GM23248 (cell line): ENCODE measurements around the gene OR10J5.
"Not testable (repeated sequence)": the region's sequence is repeated elsewhere in the genome, so short reads cannot be mapped to it uniquely, and the experiment has no call there.

Source experiments
- EZH2 ChIP-seq: fragments of 200-600 bp; sonication (generic); IDR thresholded peaks from 2 replicates; pipeline ENCODE4 v1.6.1; 2018; ENCODE audit warnings: antibody characterized with exemption, mild to moderate bottlenecking; ENCODE audit not compliant: insufficient read depth, poor library complexity, severe bottlenecking
- EZH2phosphoT487 ChIP-seq: fragments of 200-600 bp; sonication (generic); IDR thresholded peaks from 2 replicates; pipeline ENCODE4 v1.6.1; 2018; ENCODE audit warnings: antibody characterized with exemption, moderate library complexity, mild to moderate bottlenecking, low read depth; ENCODE audit not compliant: insufficient read depth

DNA sequence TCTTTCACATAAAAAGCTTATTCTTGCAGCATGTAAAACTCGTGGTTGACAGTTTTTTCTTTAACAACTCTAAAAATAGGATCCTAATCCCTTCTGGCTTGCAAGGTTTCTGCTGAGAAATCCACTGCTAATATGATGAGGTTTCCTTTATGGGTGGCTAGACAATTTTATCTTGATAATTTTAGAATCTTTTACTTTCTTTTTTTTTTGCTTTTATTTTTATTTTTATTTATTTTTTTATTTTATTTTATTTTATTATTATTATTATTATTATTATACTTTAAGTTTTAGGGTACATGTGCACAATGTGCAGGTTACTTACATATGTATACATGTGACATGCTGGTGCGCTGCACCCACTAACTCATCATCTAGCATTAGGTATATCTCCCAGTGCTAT, 11.0 kb downstream of the OR10J5 start:
- TF ChIP-seq EZH2, EZH2phosphoT487: not testable (repeated sequence)
